Body of pancreas (tissue), 4 donors: ENCODE data around the gene OSTN.

Experiments
- CTCF ChIP-seq, 7 experiments: fragments of 450-650 bp in 4 of 7; fragments of 200-600 bp in 3 of 7; sonication (generic) in 3 of 7; IDR thresholded peaks; one replicate each; pipeline ENCODE4 v1.5.1; 2016 to 2019; ENCODE audit warnings: antibody characterized with exemption in 7 of 7
- POLR2A ChIP-seq, 3 donors: fragments of 450-650 bp; IDR thresholded peaks; one replicate each; pipeline ENCODE4 v1.6.1; 2016; ENCODE audit warnings: antibody characterized with exemption in 3 of 3, mild to moderate bottlenecking in 2 of 3

DNA sequence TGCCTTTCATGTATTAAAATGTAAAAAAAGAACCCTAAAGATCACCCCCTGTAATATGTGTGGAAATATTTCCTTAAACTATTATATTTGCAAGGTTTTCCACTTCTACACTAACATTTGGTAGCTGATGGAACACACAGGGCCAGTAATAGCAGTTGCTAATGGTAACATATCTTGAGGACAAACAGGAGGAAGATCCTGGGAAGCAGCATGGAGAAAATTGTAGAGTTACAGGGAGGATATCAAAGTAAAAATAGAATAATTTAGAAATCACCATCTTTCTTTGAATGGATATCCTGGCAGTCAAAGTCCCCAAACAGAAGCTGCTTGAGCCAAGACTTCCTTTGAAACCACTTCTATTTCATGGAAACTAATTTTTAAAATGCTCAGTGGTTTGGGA, 29.5 kb upstream of the OSTN start:
- TF ChIP-seq CTCF (IDR thresholded peaks at IDR 0.05) (no peak), POLR2A (IDR thresholded peaks at IDR 0.05) (no peak)
